Esophagus squamous epithelium (tissue), 4 donors: ENCODE data around the gene ENOX1.

ENCODE experiments used
- POLR2A ChIP-seq, 4 donors: fragments of 450-650 bp; IDR thresholded peaks; one replicate each; pipeline ENCODE4 v1.6.1; 2017; ENCODE audit warnings: antibody characterized with exemption in 4 of 4, mild to moderate bottlenecking in 4 of 4, moderate library complexity in 3 of 4
- TF ChIP-seq, protein P1 (sequence below), 6 experiments: fragments of 450-650 bp in 4 of 6; fragments of 200-600 bp in 2 of 6; sonication (generic) in 2 of 6; IDR thresholded peaks; one replicate each; pipeline ENCODE4 v1.5.1; 2016 to 2019; ENCODE audit warnings: antibody characterized with exemption in 6 of 6, mild to moderate bottlenecking in 4 of 6, moderate library complexity in 4 of 6

DNA sequence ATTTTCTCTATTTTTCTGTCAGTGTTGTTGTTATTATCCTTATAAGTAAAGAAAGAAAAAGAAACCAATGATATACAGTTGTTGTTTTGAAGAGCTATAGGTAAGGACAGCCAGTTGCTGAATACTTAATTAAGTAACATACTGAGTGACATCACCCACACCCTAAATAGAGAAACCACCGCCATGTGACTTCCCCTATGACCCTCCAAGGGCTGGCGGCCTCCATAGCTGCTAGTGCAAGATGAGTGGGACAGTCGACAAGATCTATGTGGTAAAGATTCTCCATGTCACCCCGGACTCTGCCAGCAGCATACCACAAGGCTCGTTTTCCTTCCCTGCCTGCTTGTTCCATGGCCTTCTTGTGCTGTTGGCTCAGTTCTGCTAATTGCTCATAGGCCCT lies 542.3 kb downstream of the ENOX1 start:
- TF ChIP-seq, protein P1, sequence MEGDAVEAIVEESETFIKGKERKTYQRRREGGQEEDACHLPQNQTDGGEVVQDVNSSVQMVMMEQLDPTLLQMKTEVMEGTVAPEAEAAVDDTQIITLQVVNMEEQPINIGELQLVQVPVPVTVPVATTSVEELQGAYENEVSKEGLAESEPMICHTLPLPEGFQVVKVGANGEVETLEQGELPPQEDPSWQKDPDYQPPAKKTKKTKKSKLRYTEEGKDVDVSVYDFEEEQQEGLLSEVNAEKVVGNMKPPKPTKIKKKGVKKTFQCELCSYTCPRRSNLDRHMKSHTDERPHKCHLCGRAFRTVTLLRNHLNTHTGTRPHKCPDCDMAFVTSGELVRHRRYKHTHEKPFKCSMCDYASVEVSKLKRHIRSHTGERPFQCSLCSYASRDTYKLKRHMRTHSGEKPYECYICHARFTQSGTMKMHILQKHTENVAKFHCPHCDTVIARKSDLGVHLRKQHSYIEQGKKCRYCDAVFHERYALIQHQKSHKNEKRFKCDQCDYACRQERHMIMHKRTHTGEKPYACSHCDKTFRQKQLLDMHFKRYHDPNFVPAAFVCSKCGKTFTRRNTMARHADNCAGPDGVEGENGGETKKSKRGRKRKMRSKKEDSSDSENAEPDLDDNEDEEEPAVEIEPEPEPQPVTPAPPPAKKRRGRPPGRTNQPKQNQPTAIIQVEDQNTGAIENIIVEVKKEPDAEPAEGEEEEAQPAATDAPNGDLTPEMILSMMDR (IDR thresholded peaks at IDR 0.05) = no peak
- no peak for TF ChIP-seq POLR2A (IDR thresholded peaks at IDR 0.05)
